H1 (cell line): Measurements from ENCODE around the gene EIF2B2. TPM values are rescaled to one million over a fixed set of nuclear protein-coding genes. Genes with fewer than 3 reads are reported as not detected.
A peak's percentile ranks its signal among the peaks of the same experiment; 100 is the strongest.

ENCODE experiments used
- CTCF ChIA-PET: fragments of 300-600 bp; sonication (Branson Sonifier 250); formaldehyde crosslinking; loops from one replicate; lab custom pipeline; 2021; ENCODE audit not compliant: partially characterized antibody; lab: Charles Lee
- POLR2A ChIA-PET: fragments of 300-600 bp; sonication (Branson Sonifier 250); formaldehyde crosslinking; loops from one replicate; lab custom pipeline; 2021; ENCODE audit warnings: inconsistent platforms; ENCODE audit not compliant: partially characterized antibody; lab: Charles Lee
- DNase-seq, 2 experiments: peaks; one replicate each; pipeline versions ENCODE4 v3.0.0 to v3.0.0-alpha.2; 2010 to 2022; ENCODE audit warnings: low spot score in 2 of 2, low read depth in 1 of 2, mixed read lengths in 1 of 2
- FAIRE-seq: peaks from 2 replicates; lab custom pipeline; 2011; peaks lifted over from hg19 to GRCh38; lab: Jason Lieb, UNC
- H2AFZ ChIP-seq: 2 replicates; pipeline ENCODE4 v1.8.1; 2012; ENCODE audit warnings: low read length, inconsistent platforms
- H2AK5ac ChIP-seq: 2 replicates; pipeline ENCODE4 v1.6.1; 2013; ENCODE audit warnings: low read depth, low read length
- H2BK120ac ChIP-seq: replicated peaks from 2 replicates; pipeline ENCODE3; 2013; ENCODE audit warnings: low read depth, low read length, inconsistent platforms
- H2BK12ac ChIP-seq: 2 replicates; pipeline ENCODE4 v1.6.1; 2013; ENCODE audit warnings: low read depth, low read length
- H2BK15ac ChIP-seq: 2 replicates; pipeline ENCODE4 v1.6.1; 2013; ENCODE audit warnings: low read length
- H2BK20ac ChIP-seq: 2 replicates; pipeline ENCODE4 v1.6.1; 2013; ENCODE audit warnings: low read length
- H2BK5ac ChIP-seq: 2 replicates; pipeline ENCODE4 v1.6.1; 2013; ENCODE audit warnings: low read depth, low read length
- H3K14ac ChIP-seq: 2 replicates; pipeline ENCODE4 v1.6.1; 2013; ENCODE audit warnings: inconsistent platforms; ENCODE audit not compliant: insufficient read length
- H3K18ac ChIP-seq: 2 replicates; pipeline ENCODE4 v1.6.1; 2013; ENCODE audit warnings: low read length; ENCODE audit errors: extremely low read depth
- H3K23ac ChIP-seq: 2 replicates; pipeline ENCODE4 v1.6.1; 2013; ENCODE audit warnings: inconsistent platforms; ENCODE audit not compliant: insufficient read length
- H3K23me2 ChIP-seq: 2 replicates; pipeline ENCODE4 v1.6.1; 2013; ENCODE audit warnings: low read depth, low read length
- H3K27ac ChIP-seq: 2 replicates; pipeline ENCODE4 v1.6.1; 2011; ENCODE audit warnings: low read depth, low read length, inconsistent platforms
- H3K27me3 ChIP-seq, 4 experiments: replicated peaks in 1 of 4; 1 replicate in 1 of 4; 2 replicates in 3 of 4; pipeline versions ENCODE4 v1.6.1 to v1.8.1; 2011 to 2013; ENCODE audit warnings: low read length in 3 of 4, mild to moderate bottlenecking in 3 of 4, inconsistent platforms in 2 of 4, mixed read lengths in 2 of 4, moderate library complexity in 1 of 4; ENCODE audit not compliant: control insufficient read depth in 3 of 4, insufficient read depth in 3 of 4; ENCODE audit errors: extremely low read depth in 1 of 4
- H3K36me3 ChIP-seq, 4 experiments: 2 replicates each; pipeline versions ENCODE4 v1.6.1 to v1.8.1; 2011 to 2013; ENCODE audit warnings: mild to moderate bottlenecking in 4 of 4, low read length in 3 of 4, moderate library complexity in 2 of 4, control low read depth in 1 of 4, inconsistent platforms in 1 of 4; ENCODE audit not compliant: insufficient read depth in 4 of 4, control insufficient read depth in 2 of 4
- H3K4ac ChIP-seq: replicated peaks from 2 replicates; pipeline ENCODE3; 2013; ENCODE audit warnings: low read length, low read depth, mixed read lengths, inconsistent platforms; ENCODE audit not compliant: insufficient read length
- H3K4me1 ChIP-seq, 4 experiments: replicated peaks in 1 of 4; 1 replicate in 1 of 4; 2 replicates in 3 of 4; pipeline versions ENCODE4 v1.6.1 to v1.8.1; 2011 to 2013; ENCODE audit warnings: low read length in 3 of 4, inconsistent platforms in 2 of 4, mixed read lengths in 1 of 4; ENCODE audit not compliant: insufficient read depth in 4 of 4, control insufficient read depth in 3 of 4
- H3K4me2 ChIP-seq, 2 experiments: 2 replicates each; pipeline versions ENCODE4 v1.6.1 to v1.8.1; 2011 to 2013; ENCODE audit warnings: low read depth in 2 of 2, low read length in 2 of 2, control low read depth in 1 of 2, inconsistent platforms in 1 of 2, mild to moderate bottlenecking in 1 of 2; ENCODE audit not compliant: insufficient read depth in 1 of 2
- H3K4me3 ChIP-seq, 4 experiments: fragments of 200-600, 300-600 bp in 1 of 4; sonication (generic), shearing (Covaris generic), sonication (Bioruptor Twin) in 1 of 4; 2 replicates each; pipeline versions ENCODE4 v1.5.1 to v1.8.1; 2011 to 2016; ENCODE audit warnings: low read length in 4 of 4, low read depth in 3 of 4, control low read depth in 2 of 4, inconsistent platforms in 2 of 4, mild to moderate bottlenecking in 2 of 4, mixed read lengths in 1 of 4, moderate library complexity in 1 of 4; ENCODE audit not compliant: insufficient read depth in 2 of 4; ENCODE audit errors: extremely low read depth in 1 of 4
- H3K56ac ChIP-seq: replicated peaks from 2 replicates; pipeline ENCODE3; 2013; ENCODE audit warnings: low read depth, mild to moderate bottlenecking, mixed read lengths, low read length, inconsistent platforms; ENCODE audit not compliant: insufficient read length
- H3K79me1 ChIP-seq: 2 replicates; pipeline ENCODE4 v1.6.1; 2013; ENCODE audit warnings: low read depth, low read length, control low read depth
- H3K79me2 ChIP-seq, 2 experiments: 2 replicates each; pipeline versions ENCODE4 v1.6.1 to v1.8.1; 2012 to 2013; ENCODE audit warnings: low read length in 2 of 2, mild to moderate bottlenecking in 2 of 2, inconsistent platforms in 1 of 2; ENCODE audit not compliant: insufficient read depth in 2 of 2, control insufficient read depth in 1 of 2
- H3K9ac ChIP-seq, 4 experiments: replicated peaks in 1 of 4; 1 replicate in 1 of 4; 2 replicates in 3 of 4; pipeline versions ENCODE4 v1.6.1 to v1.8.1; 2011 to 2013; ENCODE audit warnings: low read depth in 3 of 4, low read length in 3 of 4, control low read depth in 2 of 4, mild to moderate bottlenecking in 2 of 4, moderate library complexity in 2 of 4, inconsistent platforms in 1 of 4; ENCODE audit errors: extremely low read depth in 1 of 4
- H3K9me3 ChIP-seq, 2 experiments: 2 replicates each; pipeline versions ENCODE4 v1.6.1 to v1.8.1; 2012 to 2013; ENCODE audit warnings: mild to moderate bottlenecking in 2 of 2, moderate library complexity in 2 of 2, control low read depth in 1 of 2, inconsistent platforms in 1 of 2, low read depth in 1 of 2, low read length in 1 of 2, mixed read lengths in 1 of 2; ENCODE audit not compliant: insufficient read depth in 2 of 2
- H4K20me1 ChIP-seq, 2 experiments: replicated peaks in 1 of 2; 2 replicates each; pipeline versions ENCODE3 to v1.8.1; 2011 to 2013; ENCODE audit warnings: inconsistent platforms in 2 of 2, low read length in 2 of 2, mild to moderate bottlenecking in 1 of 2; ENCODE audit not compliant: insufficient read depth in 2 of 2, control insufficient read depth in 1 of 2
- H4K5ac ChIP-seq: 2 replicates; pipeline ENCODE4 v1.6.1; 2013; ENCODE audit warnings: low read length, low read depth, mixed read lengths, inconsistent platforms; ENCODE audit not compliant: insufficient read length
- H4K8ac ChIP-seq: 2 replicates; pipeline ENCODE4 v1.8.0; 2013; ENCODE audit warnings: mild to moderate bottlenecking, moderate library complexity, low read length, inconsistent platforms; ENCODE audit not compliant: insufficient read depth; ENCODE audit errors: extremely low read depth
- H4K91ac ChIP-seq: replicated peaks from 2 replicates; pipeline ENCODE3; 2013; ENCODE audit warnings: low read length, mixed read lengths, inconsistent platforms; ENCODE audit not compliant: insufficient read length
- CTCF ChIP-seq, 3 experiments: IDR thresholded peaks; 1 replicate in 2 of 3; 2 replicates in 1 of 3; pipeline versions ENCODE4 v1.5.1 to v1.6.1; 2011; ENCODE audit warnings: low read length in 3 of 3, mild to moderate bottlenecking in 3 of 3, inconsistent platforms in 2 of 3, low read depth in 1 of 3, moderate library complexity in 1 of 3; ENCODE audit not compliant: insufficient read depth in 1 of 3; ENCODE audit errors: control extremely low read depth in 1 of 3
- E2F6 ChIP-seq: IDR thresholded peaks from 2 replicates; pipeline ENCODE4 v1.6.1; 2012; ENCODE audit warnings: inconsistent platforms
- MAX ChIP-seq: IDR thresholded peaks from 2 replicates; pipeline ENCODE4 v1.6.1; 2012; ENCODE audit warnings: inconsistent platforms
- SIN3A ChIP-seq, 2 experiments: IDR thresholded peaks in 1 of 2; conservative IDR thresholded peaks in 1 of 2; 2 replicates each; pipeline ENCODE4 v1.6.1; 2011 to 2012; ENCODE audit warnings: low read length in 2 of 2, improper control_type of control experiment in 1 of 2, low read depth in 1 of 2, mild to moderate bottlenecking in 1 of 2
- YY1 ChIP-seq: IDR thresholded peaks from 2 replicates; pipeline ENCODE4 v1.6.1; 2011; ENCODE audit warnings: low read depth, mild to moderate bottlenecking, low read length
- WGBS, 2 experiments: shearing (Covaris generic) in 1 of 2; methylation state at CpG; one replicate each; pipeline versions ENCODE4 v1.1.6 to v1.1.7; 2013 to 2015; ENCODE audit warnings: low lambda C conversion rate in 2 of 2, mixed read lengths in 2 of 2, inconsistent platforms in 1 of 2, low coverage in 1 of 2, missing lambda C conversion rate in 1 of 2; ENCODE audit not compliant: insufficient replicate concordance in 2 of 2, insufficient coverage in 1 of 2, insufficient read length in 1 of 2; ENCODE audit errors: extremely low coverage in 1 of 2, missing lambda C conversion rate in 1 of 2; 5-methylcytosine and 5-hydroxymethylcytosine counted together
- polyA plus RNA-seq, 7 experiments: library from polyadenylated mRNA; depleted of rRNA in 3 of 7; stranded (reverse) in 5 of 7; unstranded in 2 of 7; fragments of >200 nt in 5 of 7; fragments of 200-250 nt in 2 of 7; gene quantifications; 1 replicate in 5 of 7; 2 replicates in 1 of 7; 4 replicates in 1 of 7; pipeline versions ENCODE4 v1.2.1 to v1.2.3, GENCODE V29; 2011 to 2013; ENCODE audit warnings: missing spikeins in 2 of 7, mixed read lengths in 2 of 7
- total RNA-seq: library from RNA; stranded (reverse); fragmentation: NEBNext Ultra II Directional; extraction: Animal tissue kit (Norgen Biotek cat#: 25700); gene quantifications from 2 replicates; pipeline ENCODE4 v1.2.1, GENCODE V29; 2021

EIF2B2 gene
- total and polyA plus RNA-seq, 2 of the 8 experiments (the other 6 are each of a cell fraction or from before 2014, with no cell fraction given) = 42.6 to 79.9 TPM

- H4K5ac ChIP-seq = no peak overlapping the region
- no peak overlapping the region for H3K27ac ChIP-seq
- no peaks in the 10 kb centered on the region for H4K20me1 ChIP-seq
- no peak overlapping the region for H3K14ac ChIP-seq
- ChIA-PET CTCF (interaction anchor here (0.5 to 4.5 kb wide), 16 partner anchors 11 to 986 kb away, joined by 3 to 30 read pairs (median 6); partner anchors contain the start of genes EIF2B2 and ZC2HC1C), POLR2A (interaction anchor here (0.6 to 1.5 kb wide), 7 partner anchors 16 to 1117 kb away, joined by 3 to 4 read pairs (median 3); no protein-coding TSS in a partner anchor)
- peak overlapping the region in 1 of 2 experiments; percentile 45; a peak in 2 of 4 replicates for H3K4me2 ChIP-seq
- no peak overlapping the region for H2AK5ac ChIP-seq
- 0 out of 2 replicates have a peak overlapping the region, but pooled peaks have one; percentile 61 for H2BK20ac ChIP-seq
- H3K56ac ChIP-seq = no peak overlapping the region
- no peaks in the 10 kb centered on the region for H3K23me2 ChIP-seq
- H4K8ac ChIP-seq = peak overlapping the region; percentile 78; the same call in 1 of the 2 replicates
- peaks cover 0 to 31% (median 24%) of the 10 kb centered on the region in 4 experiments; a peak in 6 of 7 replicates for H3K4me1 ChIP-seq
- peaks cover 0 to 2% (median 0%) of the 10 kb centered on the region in 4 experiments; a peak in 1 of 7 replicates for H3K27me3 ChIP-seq
- no peaks in the 10 kb centered on the region for H3K79me2 ChIP-seq
- peak overlapping the region; percentile 72; the same call in 1 of the 2 replicates for H2BK15ac ChIP-seq
- H2BK12ac ChIP-seq = peak overlapping the region; percentile 50; the same call in 1 of the 2 replicates
- H3K23ac ChIP-seq = no peak overlapping the region
- DNase-seq (peak in 1 of 2 experiments; percentile 72), FAIRE-seq (no peak)
- H3K9me3 ChIP-seq = no peaks in the 10 kb centered on the region
- H2BK120ac ChIP-seq = no peak overlapping the region
- H3K18ac ChIP-seq = peak overlapping the region; percentile 71; the same call in 1 of the 2 replicates
- no peaks in the 10 kb centered on the region for H3K36me3 ChIP-seq
- H3K79me1 ChIP-seq = no peaks in the 10 kb centered on the region
- peak overlapping the region; percentile 87; the same call in 1 of the 2 replicates for H2AFZ ChIP-seq
- WGBS, 2 experiments = 68% methylated on average over 26 of the region's 35 CpGs; no CpG with 5 or more reads in 1 of the 2 experiments
- H3K4ac ChIP-seq = no peak overlapping the region
- H3K9ac ChIP-seq = no peak overlapping the region
- no peak overlapping the region for H3K4me3 ChIP-seq
- peak overlapping the region; percentile 70 for H4K91ac ChIP-seq
- H2BK5ac ChIP-seq = peak overlapping the region; percentile 66; the same call in 1 of the 2 replicates
- peak; percentile 49 for TF ChIP-seq MAX
- no peak for TF ChIP-seq SIN3A (conservative IDR thresholded peaks at IDR 0.05 in 1 of 2, IDR thresholded peaks at IDR 0.05 in 1 of 2; ENCODE audit: low read depth in 1 of 2, low read length in 2 of 2)
- TF ChIP-seq CTCF (IDR thresholded peaks at IDR 0.05; ENCODE audit: control extremely low read depth in 1 of 3, insufficient read depth in 1 of 3, low read depth in 1 of 3, low read length in 3 of 3) = 0 out of 4 replicates have a peak, but pooled peaks of 1 of the 3 experiments have one; percentile 4
- TF ChIP-seq YY1 = 0 out of 2 replicates have a peak, but pooled peaks have one; percentile 36
- TF ChIP-seq E2F6 = peak; percentile 44; the same call in 1 of the 2 replicates
- TF ChIP-seq, all 59 proteins: peak for 4
These were observed 21.8 kb upstream of the EIF2B2 start for GRCh38 chr14:74980731-74981461.
